Left lobe of liver (tissue), 2 donors: ENCODE measurements around the gene EDNRB. TPM values are rescaled to one million over a fixed set of nuclear protein-coding genes. Genes with fewer than 3 reads are reported as not detected.
"Not testable (repeated sequence)": the region's sequence is repeated elsewhere in the genome, so short reads cannot be mapped to it uniquely, and the experiment has no call there.

ENCODE experiments used
- ATAC-seq: fragments of 200-7000 bp; cut with Tn5 transposase; one replicate; pipeline ENCODE4 v1.9.1; 2020; ENCODE audit warnings: mild to moderate bottlenecking, moderate library complexity
- DNase-seq: peaks from one replicate; pipeline ENCODE4 v3.0.0-alpha.2; 2020; ENCODE audit warnings: low spot score
- total RNA-seq: library from RNA; stranded (reverse); gene quantifications from one replicate; pipeline ENCODE4 v1.2.1, GENCODE V29; 2021
- donor health status: DM: no; HTN: no; CAD: no; lungs with moderate emphysema.
- donor health status: DM: no; HTN: yes; CAD: no.

The EDNRB gene
- 27.3 TPM for total RNA-seq

DNA sequence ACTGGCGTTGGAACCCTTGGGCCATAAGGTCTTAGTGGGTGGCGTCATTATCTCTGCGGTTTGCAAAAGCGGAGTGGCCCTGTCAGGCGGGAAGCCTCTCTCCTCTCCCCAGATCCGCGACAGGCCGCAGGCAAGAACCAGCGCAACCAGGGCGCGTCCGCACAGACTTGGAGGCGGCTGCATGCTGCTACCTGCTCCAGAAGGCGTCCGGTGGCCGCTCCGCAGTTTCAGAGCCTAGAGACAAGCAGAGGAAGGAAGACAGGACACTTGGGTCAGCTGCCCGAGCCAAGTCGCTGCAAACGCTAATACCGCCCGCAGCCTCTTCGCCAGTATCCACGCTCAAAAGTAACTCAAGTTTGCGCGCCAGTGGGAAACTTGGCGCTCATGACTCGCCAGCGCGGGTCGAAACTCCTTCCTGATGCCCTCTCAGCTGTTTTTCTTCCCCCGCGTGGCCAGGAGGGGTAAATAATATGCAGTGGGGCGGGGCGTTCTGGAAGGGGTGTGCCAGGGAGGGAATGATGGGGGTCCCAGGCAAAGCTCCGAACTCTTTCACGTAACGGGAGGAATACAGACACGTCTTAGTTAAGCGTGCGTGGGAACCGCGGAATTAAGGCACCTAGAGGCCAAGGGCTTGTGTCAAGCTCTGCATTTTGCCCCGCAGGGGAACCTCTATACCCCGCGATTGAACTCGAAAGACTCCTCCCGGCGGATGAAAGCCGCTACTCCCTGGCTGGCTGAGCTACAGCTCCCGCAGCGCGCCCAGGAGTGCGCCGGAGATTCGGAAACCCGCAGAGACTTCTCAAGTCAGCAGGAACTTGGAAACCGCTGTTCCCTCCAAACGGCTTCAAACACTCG, at the start of gene EDNRB:
Gene EDNRB, minus strand, starts transcription at position 441 of the 855 bp plus-strand sequence. Its CDS starts 258 bp downstream, at position 183.
- DNase-seq: peak; percentile 45
- peak; percentile 69 for ATAC-seq

DNA sequence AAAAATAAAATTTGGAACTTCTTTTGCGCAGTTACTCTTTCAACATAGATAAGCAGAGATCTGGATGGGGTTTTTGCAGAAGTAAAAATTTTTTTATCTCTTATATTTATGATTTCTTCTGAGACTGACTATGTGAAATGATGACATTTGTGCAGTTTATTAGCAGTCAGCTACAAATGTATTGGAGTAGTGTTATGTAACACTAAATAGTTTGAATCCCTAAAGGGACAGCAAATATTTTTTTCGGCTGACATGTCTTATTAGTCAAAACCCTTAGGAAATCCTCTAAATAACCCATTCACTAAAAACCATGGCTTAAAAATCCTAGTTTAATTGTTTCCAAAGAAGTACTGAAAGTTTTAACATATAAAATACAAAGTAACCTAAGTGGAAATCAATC, 48.0 kb upstream of the EDNRB start:
- ATAC-seq (no peak), DNase-seq (no peak)

DNA sequence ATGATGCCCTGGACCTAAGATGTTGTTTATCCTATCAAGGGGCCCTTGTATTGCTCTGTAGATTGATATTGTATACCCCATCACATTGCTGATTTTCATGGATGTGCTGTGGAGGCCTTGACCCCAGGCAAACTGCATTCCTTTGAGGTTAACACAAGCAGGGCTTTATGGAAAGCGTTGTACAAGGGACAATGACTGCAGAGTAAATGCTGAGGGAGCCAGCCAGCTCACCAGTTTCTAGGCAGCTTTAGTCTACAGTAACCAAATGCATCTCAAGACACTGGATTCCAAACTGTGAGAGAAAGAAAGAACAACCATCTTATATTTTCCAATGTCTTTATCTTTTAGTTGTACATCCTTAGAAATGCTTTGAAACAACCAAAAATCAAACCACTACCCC, 34.1 kb upstream of the EDNRB start:
- ATAC-seq (no peak), DNase-seq (no peak)

DNA sequence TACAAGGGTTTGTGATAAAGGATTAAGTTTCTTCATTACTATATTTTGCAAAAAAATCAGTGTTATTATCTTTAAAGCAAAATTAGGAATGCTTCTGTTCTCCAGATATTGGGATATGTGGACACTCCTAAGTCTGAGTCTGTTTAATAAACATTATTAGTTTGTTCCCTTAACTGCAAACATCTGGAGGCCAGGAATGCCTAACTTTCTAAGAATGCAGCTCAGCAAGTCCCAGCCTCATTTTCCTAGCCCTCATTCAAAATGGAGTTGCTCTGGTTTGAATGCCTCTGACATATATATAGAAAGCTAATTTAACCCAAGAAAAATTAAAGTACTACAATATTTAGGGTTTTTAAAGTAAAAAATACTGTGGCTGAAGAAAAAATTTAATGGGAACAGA, 33.6 kb upstream of the EDNRB start:
- ATAC-seq: no peak
- no peak for DNase-seq

DNA sequence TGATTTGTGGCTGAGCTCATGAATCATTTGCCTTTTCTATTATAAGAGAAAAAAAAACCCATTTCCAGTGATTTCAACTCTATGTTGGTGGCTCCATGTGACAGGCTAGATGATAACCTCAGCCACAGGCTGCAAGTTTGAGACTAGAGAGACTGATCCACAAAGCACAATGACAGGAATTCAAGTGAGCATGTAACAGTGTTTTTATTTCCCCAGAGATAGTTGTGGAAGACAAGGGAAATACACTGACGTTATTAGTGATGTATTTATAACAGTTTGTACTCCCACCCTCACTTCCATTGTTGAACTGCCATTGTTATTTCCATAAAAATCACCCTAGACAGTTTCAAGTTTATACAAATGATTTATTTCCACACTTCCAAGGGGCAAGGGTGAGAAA, 27.9 kb upstream of the EDNRB start:
- no peak for DNase-seq
- ATAC-seq: peak; percentile 60

DNA sequence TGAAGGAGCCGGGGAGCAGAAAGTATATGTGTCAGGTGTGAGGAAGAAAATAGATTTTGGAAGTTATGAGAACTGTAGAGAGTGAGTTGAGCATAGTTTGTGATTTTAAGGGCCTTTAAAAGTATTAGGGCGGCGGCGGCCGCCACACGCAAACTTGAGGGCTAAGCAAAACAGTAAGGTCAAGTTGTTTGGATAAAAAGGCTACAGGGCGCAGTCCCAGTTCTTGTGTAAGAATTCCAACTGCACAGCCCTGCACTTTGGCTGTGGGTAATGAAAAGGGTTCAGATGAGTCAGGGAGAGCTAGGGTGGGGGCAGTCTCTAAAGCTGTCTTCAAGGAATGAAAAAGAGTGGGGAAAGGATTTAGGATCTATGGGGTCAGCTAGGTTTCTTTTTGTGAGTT, 16.4 kb upstream of the EDNRB start:
- DNase-seq, ATAC-seq: not testable (repeated sequence)

DNA sequence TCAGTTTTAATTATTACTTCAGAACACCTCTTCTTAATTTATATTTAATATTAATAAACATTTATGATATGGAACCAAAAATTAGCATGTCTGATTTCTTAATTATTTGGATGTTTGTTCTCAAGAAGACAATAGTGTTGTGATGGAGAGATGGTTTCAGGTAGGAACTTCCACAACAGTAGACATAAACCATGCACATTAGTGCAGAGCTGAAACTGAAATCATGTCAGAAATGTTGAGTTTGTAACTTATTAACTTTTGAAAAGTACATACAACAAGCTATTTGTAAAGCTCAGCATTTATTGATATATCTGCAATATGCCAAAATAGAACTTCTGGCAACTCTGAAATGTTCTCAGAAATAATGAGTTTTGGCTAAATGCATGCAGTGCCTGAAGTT, 11.8 kb upstream of the EDNRB start:
- ATAC-seq (no peak), DNase-seq (no peak)

DNA sequence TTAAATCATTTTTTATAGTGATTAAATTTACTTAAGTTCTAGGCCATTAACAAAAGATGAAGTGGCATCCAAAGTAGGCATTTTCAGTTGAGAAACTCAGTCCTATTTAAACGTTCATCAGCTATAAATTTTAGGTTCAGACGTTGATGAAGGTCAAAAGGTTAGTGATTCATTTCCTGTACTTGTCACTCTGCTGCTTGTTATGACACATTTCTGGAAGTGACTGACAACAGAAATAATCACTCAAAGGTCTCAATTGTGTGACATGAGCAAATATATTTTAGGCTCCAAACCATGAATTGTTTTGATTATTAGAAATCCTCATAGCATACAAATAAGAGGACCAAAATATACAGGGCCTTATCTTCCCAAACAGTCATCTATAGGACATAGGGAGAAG, 10.3 kb upstream of the EDNRB start:
- ATAC-seq: no peak
- no peak for DNase-seq

DNA sequence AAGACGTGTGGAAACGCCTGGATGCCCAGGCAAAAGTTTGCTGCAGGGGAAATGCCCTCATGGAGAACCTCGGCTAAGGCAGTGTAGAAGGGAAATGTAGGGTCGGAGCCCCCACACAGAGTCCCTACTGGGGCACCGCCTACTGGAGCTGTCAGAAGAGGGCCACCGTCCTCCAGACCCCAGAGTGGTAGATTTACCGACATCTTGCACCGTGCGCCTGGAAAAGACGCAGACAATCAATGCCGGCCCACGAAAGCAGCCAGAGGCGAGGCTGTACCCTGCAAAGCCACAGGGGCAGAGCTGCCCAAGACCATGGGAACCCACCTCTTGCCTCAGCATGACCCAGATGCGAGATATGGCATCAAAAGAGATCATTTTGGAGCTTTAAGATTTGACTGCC, 7.0 kb upstream of the EDNRB start:
- no peak for DNase-seq
- no peak for ATAC-seq

DNA sequence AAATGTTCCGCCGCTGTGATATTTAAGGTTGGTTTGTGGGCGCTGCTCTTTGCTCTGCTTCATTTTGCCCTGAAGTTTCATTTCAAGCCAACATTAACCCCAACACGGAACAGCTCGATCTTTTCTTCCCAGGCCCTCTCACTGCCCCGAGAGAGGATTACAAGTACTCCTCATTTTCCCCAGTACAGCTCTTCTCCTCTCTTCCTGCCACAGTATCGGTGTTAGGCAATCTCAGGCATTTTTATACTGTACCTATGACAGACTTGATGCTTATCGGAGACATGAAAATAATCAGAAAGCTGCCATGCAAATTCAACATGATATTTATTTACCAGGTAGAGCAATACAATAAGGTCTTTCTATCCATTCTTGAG, 1.3 kb upstream of the EDNRB start:
- DNase-seq: no peak
- ATAC-seq: peak; percentile 26

DNA sequence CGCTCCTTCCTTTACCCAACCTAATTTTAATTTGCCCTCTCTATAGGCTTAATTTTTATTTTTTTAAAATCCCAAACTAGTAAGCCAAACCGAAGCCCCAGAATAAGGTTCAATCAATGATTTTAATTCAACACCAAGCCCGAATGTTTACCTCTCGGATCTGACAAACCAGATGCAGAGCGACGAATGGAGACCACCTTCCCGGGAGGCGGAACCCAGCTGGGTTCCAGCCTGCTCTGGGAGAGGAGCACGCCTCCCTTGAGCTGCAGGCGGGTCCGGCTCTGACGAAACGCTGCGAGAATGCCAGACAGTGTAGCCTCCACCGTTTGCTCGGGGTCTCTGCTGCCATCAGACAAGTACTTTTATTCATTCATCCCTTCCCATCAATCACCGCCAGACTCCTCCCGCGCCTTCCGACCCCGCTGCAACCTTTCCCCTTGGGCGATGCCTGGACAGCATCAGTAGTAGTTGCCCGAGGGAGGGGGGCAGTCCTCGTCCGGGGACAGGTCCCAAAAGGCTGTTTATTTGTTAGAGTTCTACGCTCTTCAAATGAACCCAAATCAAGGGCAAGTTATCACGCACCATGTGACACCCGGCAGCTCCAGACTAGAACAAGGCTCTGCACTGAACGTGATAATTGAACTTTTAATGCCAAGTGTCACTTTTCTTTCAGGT, 752 bp upstream of the EDNRB start:
- ATAC-seq (peak; percentile 67), DNase-seq (peak; percentile 48)

DNA sequence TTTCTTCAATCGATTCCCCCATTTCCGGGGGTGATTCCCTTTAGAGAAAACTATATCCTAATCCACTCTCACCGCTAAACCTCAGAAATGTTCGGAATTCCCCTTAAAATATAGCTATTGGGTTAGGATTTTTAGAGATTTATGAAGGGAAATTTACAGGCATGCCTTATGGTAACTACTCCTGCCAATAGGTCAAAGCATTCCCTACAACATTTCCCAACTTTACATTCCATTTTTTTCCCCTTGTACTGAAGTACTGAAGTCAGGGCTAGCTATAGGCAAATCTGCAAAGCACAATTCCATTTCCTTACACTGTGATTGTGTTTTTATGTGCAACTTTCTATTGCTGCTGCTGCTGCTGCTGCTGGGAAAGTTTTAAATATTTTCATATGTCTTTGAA, 2.1 kb downstream of the EDNRB start:
- no peak for ATAC-seq
- DNase-seq: no peak

DNA sequence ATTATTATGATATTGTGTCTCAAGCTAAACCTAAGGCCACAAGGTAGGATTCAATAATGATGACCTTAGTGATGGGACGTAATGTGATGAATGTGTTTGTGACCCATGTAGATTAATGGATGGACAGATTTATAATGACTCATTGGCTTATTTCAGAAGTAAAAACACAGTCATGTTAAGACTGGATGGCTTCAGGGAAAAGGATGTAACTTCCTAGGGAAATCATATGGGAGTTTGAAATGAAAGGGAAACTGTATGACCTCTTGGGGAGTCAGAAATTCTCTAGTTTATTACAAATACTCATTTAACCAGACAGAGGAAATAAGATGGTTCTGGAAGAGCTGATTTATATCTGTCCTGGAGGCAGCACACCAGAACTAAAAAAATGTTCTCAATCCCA, 2.9 kb downstream of the EDNRB start:
- DNase-seq (no peak), ATAC-seq (no peak)

DNA sequence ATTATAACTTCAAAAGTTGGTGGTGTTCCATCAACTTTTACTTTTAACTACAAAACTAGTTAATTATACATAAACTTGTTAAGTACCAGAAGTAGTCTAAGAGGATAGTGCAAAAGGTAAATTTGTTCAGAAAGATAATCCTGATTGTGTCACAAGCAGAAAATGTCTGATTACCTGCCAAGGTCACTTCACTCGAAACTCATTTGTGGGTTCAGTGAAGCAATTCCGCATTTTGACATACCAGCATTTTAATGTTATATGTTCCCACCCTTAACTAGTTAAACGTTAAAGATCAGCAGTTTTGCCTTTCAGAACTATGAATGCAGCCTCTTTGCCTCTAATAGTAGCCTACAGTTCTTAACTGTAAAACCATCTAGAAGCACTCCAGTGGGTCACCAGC, 5.6 kb downstream of the EDNRB start:
- DNase-seq: no peak
- ATAC-seq: no peak

DNA sequence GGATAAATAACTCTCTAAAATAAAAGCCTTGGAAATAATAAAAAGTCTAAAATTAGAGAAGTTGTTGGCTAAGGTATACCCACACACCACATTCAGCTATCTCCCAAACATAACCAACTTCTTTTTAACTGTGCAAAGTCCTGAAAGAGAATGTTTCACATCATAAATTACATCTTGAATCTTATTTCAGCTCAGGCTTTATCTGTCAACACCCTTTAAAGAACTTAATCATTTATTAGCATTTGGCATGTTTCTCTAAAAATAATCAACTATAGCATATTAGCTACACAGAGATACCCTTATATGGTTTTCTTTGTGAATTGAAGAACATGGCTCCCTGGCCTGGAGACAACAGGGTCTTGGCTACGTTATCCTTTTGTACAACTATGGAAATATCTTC, 6.9 kb downstream of the EDNRB start:
- ATAC-seq: no peak
- no peak for DNase-seq

DNA sequence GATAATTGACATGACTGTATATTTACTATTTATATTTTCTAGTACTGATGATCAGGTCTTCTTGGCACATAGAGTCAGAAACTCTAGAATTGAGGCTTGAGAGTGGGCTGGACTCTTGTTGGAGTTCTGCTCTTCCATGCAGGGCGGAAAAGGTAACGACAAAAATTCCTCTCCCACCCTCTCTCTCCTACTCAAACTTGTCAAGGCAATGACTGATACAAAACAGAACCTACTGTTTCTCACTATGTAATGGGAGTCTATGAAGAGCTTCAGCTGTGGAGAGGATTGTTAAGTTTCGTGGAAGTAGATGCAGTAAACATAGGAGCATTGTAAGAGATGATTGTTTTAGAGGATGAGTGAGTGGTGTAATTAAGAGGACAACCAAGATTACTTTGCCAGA, 8.8 kb downstream of the EDNRB start:
- DNase-seq (no peak), ATAC-seq (no peak)

DNA sequence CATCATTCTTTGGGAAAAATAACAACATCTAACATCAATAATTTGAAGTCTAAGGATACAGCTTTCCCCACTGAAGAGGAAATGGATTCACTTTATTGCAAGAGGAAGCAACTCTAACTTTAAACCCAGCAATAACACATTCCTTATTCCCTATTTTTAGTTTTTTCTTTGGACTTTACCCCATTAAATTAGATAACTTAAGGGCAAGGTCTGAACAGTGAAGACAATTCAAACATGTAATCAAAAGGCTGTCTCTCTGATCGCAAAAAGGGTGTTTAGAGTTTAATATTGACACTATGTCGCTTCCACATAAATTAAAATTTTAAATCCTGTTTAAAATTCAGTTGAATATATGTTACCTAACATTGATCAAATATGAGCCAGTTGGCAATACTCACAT, 10.1 kb downstream of the EDNRB start:
- no peak for DNase-seq
- ATAC-seq: no peak

DNA sequence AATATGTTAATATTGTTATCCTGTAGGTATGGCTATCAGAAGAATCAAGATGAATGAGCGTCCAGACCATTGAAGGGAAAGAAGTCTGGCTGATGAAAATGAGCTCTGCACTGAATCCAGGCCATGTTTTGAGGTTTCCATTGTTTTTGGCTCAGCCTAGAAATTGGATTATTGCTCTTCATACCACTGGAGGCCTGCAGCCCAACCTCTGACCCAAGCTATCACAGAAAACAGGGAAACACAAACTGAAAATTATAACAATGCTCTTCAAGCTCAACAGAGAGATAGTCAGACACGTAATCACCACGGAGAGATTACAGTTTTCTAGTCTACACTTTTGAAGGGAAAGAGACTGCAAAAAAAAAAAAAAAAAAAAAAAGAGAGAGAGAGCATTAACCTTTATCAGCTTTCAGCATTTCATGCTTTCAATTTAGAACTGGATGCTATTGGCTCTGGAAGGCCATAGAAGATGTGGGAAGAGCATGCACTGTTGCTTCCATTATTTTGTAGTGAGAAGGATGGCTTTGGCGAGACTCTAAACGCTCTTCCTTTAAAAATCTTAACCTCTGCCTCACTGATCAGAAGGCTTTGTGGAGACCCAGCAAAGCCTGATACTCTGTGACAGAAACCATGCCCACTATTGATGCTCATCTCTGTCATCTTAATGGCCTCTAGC, 10.8 kb downstream of the EDNRB start:
- ATAC-seq (peak; percentile 63), DNase-seq (no peak)

DNA sequence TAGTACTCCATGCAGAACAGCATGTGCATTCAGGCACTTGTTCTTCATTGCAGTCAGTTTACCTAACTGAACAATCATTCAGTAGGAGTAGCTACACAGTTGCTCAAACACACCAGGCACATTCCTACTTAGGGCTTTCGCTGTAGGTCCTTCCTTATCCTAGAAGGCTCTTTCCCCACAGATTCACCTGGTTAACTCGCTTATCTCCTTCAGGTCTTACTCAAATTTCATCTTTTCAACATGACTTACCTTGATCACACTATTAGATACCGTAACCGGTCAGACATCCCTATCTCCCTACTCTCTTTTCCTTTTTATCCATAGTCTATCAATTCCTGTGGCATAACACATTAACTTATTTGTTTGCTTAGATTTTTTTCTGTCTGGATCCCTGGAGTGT, 14.6 kb downstream of the EDNRB start:
- DNase-seq: no peak
- no peak for ATAC-seq

DNA sequence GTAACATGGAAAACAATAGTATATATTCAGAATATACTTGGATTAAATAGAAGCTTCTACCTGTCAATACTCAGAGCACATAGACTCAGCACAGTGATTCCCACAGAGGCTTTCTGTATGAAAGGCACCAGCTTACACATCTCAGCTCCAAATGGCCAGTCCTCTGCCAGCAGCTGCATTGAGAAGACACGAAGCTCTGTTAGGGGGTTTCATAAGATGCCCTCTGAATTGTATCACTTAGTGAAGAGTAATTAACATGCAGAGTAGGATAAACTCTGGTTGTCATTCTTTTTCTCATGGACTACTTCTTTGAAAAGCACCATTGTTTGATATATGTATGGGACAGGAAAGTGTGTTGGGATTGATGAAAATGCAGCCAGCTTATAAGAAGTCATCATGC, 15.2 kb downstream of the EDNRB start:
- DNase-seq (no peak), ATAC-seq (no peak)

DNA sequence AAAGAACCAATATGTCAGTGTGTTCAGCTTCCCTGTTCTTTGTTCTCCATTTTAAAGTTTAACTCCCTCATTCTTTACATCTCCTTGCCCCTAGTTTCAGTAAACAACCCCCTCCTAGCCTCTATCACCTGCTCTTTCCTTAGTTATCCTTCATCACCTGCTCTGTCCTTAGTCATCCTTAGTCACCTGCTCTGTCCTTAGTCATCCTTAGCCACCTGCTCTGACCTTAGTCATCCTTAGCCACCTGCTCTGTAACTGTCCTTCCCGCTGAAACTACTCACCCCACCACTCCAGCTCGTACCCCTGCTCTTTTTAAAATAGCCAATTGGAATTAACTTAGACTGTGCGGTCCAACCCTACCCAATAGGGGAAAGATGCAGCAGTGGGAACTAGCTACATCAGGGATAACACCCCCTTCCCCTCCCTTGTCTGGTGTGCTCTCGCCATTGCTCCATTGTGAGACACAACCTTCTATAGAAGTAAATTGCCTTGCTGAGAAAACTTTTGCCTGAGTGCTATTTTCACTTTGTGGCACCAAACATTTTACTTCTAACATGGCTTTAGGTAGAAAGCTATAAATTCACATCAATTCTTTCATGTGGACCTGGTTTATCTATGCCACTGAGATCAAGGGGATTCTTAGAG, 16.2 kb downstream of the EDNRB start:
- no peak for ATAC-seq
- no peak for DNase-seq

DNA sequence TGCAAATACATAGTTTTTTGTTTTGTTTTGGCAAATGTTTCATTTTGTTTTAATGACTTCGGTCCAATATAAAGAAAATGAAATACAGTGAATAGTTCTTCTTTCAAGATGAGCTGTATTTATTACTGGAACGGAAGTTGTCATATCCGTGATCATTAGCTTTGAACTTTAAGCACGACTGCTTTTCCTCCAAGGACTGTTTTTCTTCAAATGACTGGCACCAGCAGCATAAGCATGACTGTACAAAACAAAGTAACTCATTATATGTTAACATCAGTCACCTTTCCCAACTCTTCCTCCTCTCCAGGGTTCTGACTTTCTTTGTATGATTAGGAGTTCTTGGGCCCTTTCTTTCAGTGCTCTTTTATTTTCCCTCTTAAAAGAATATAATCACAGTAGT, 20.5 kb downstream of the EDNRB start:
- ATAC-seq: peak; percentile 31

More for the DNA sequence above, 20.5 kb downstream of the EDNRB start:
- DNase-seq: no peak
